HG03066 (cell line): Measurements from ENCODE around the gene C12orf60.

Experiments used
- ATAC-seq: cut with Tn5 transposase; IDR thresholded peaks from one replicate; pipeline ENCODE4 v1.9.1; 2021; ENCODE audit warnings: low read depth; ENCODE audit not compliant: unreplicated experiment

C12orf60 gene

DNA sequence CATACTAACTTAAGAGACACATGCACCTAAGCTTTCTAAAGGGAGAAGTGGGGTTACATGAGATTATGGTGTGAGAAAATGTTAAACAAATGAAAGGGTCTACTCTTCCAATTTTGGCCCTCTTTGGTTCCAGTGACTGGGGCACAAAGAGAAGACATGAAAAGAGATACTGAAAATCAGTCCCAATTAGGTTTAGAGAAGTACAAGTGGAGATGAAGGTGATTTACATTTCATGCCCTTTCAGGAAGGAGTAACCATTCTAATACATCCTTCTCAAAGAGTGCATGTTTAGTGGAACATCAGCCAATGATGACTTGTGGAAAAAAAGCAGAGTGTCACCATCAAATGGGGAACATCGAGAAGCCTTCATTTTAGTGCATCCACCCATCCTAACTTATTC, 67.8 kb downstream of the C12orf60 start:
- no peak for ATAC-seq

DNA sequence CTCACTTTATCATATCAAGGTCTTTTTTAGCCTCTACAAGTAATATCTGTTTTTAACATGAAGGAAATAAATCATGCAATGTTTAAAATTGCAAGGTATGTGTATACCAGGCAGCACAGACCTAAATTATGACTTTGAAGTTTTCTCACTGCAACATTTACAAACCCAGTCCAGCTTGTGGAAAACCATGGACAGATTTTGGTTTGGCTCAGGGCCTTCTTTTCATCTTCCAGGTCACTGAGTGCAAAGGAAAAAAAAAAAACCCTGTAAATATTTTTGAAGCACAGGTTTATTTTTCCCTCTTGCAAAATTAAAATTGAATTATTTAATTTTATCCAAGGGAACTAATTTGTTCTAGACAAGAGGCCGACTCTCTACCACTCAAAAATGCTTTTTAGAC, 68.4 kb downstream of the C12orf60 start:
- ATAC-seq: no peak

DNA sequence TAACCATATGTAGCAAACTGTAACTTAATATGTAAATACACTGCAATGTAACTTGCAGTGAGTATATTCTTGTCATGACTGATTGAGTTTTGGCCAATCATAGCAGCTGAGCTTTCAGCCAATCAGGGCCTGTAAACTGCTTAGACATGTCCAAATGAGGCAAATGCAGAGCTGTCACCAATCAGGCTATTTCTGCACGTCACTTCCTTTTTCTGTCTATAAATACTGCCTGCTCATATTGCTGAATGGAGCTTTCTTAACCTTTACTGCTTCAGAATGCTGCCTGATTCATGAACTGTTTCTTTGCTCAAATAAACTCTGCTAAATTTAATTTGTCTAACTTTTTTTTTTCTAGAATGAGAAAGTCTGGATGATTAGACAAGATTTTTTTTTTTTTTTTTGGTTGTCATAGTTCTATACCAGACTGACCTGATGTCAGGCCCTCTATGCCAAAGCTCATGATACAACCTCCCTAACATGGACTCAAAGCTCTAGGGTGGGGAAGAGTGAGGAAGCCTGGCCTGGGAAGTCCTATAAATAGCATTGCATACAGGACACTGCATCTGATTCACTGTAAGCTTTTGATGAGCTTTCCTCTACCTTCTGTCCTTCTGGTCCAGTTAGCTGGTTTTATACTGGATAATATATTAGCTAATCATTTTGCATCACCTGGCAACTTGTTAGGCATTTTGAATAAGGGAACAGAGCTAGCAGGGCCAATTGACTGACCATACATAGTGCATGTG, 70.1 kb downstream of the C12orf60 start:
- no peak for ATAC-seq
